Measurements from ENCODE around the gene MCOLN1. TPM values are rescaled to one million over a fixed set of nuclear protein-coding genes. Genes with fewer than 3 reads are reported as not detected.
"Not testable (repeated sequence)": the region's sequence is repeated elsewhere in the genome, so short reads cannot be mapped to it uniquely, and the experiment has no call there.

MCOLN1 gene
- total and polyA plus RNA-seq, 2 of the 4 experiments (the other 2 are of a cell fraction), result 3.4 to 19.6 TPM

DNA sequence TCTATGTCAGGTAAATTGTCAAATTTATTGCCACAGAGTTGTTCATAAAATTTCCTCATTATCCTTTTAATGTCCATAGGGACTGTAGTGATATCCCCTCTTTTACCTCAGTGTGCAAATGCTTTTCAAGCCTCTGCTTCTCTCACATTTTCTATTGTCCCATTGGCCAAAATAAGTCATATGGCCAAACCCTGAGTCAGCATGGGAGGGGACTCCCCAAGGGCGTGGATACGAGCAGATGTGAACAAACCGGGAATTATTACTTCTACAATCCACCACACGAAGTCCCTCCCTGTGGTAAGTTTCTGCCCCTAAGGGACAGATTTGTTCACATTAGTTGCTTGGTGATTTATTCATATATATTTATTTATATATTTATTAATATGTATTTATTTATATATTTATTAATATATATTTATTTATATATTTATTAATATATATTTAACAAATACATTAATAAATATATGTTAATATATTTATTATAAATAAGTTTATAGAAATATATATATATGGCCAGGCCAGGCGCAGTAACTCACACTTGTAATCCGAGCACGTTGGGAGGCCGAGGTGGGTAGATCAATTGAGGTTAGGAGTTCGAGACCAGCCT is 53.1 kb downstream of the MCOLN1 start:
- dilution Hi-C loops (cut with HindIII; ENCODE audit: low sequenced_read_pairs, unreplicated experiment) (no loop called here), in situ Hi-C loops (cut with MboI; ENCODE audit: low sequenced_read_pairs) (no loop called here), intact Hi-C loops (cut with micrococcal nuclease) (no loop called here)
- Histone ChIP-seq H3K9ac (ENCODE audit: low read depth, low read length) (no peak overlapping the region), H3K9me1 (ENCODE audit: insufficient read depth, low read length) (no peaks in the 10 kb centered on the region), H3K4me1 (ENCODE audit: control insufficient read depth, insufficient read depth, low read length) (no peaks in the 10 kb centered on the region), H3K18ac (ENCODE audit: low read depth, low read length) (no peak overlapping the region), H3K79me1 (ENCODE audit: low read depth in 1 of 2, low read length in 2 of 2) (no peaks in the 10 kb centered on the region), H2BK15ac (ENCODE audit: low read depth, low read length) (no peak overlapping the region), H2AK5ac (ENCODE audit: low read depth, low read length) (no peak overlapping the region), H2BK120ac (ENCODE audit: low read depth, low read length) (no peak overlapping the region), H3K4me3 (ENCODE audit: insufficient read depth, low read depth, low read length) (no peak overlapping the region), H4K91ac (ENCODE audit: insufficient read depth, low read depth, low read length) (no peak overlapping the region), H4K5ac (ENCODE audit: low read depth, low read length) (no peak overlapping the region), H3K27me3 (ENCODE audit: control insufficient read depth, insufficient read depth, low read length) (peaks cover 3% of the 10 kb centered on the region), H2BK5ac (ENCODE audit: low read depth, low read length, poor library complexity, severe bottlenecking) (no peak overlapping the region), H2AFZ (replicated peaks; ENCODE audit: low read length, poor library complexity) (no peak overlapping the region), H3K56ac (ENCODE audit: extremely low read depth, insufficient read depth, low read length) (no peak overlapping the region), H3K9me3 (ENCODE audit: control insufficient read depth, insufficient read depth, low read length) (no peaks in the 10 kb centered on the region), H3K4ac (ENCODE audit: low read depth, low read length) (no peak overlapping the region), H3K14ac (replicated peaks; ENCODE audit: low read depth, low read length) (no peak overlapping the region), H3K4me2 (ENCODE audit: low read depth, low read length) (no peak overlapping the region), H3K23ac (ENCODE audit: low read depth, low read length) (no peak overlapping the region), H2AK9ac (replicated peaks; ENCODE audit: low read depth, low read length, poor library complexity) (no peak overlapping the region), H2BK20ac (ENCODE audit: low read depth, low read length) (no peak overlapping the region), H4K20me1 (ENCODE audit: insufficient read depth, low read length) (no peaks in the 10 kb centered on the region), H4K8ac (ENCODE audit: low read depth in 2 of 2, low read length in 2 of 2) (no peak overlapping the region), H3K27ac (ENCODE audit: insufficient read depth, low read length) (no peak overlapping the region), H3K36me3 (ENCODE audit: control insufficient read depth, insufficient read depth, low read length) (no peaks in the 10 kb centered on the region)
- ChIA-PET POLR2A (ENCODE audit: unreplicated experiment) (no interaction called here), CTCF (no interaction called here)
- DNase-seq (no peak), ATAC-seq (ENCODE audit: low read depth) (no peak)
- TF ChIP-seq MAFK (IDR thresholded peaks at IDR 0.05; ENCODE audit: low read depth, low read length) (peak; percentile 21; the same call in 1 of the 2 replicates), MXI1 (IDR thresholded peaks at IDR 0.05; ENCODE audit: borderline replicate concordance, low read depth, low read length) (no peak), USF2 (IDR thresholded peaks at IDR 0.05; ENCODE audit: low read depth, low read length) (peak; percentile 41; the same call in 1 of the 2 replicates)
- TF ChIP-seq, protein P1, sequence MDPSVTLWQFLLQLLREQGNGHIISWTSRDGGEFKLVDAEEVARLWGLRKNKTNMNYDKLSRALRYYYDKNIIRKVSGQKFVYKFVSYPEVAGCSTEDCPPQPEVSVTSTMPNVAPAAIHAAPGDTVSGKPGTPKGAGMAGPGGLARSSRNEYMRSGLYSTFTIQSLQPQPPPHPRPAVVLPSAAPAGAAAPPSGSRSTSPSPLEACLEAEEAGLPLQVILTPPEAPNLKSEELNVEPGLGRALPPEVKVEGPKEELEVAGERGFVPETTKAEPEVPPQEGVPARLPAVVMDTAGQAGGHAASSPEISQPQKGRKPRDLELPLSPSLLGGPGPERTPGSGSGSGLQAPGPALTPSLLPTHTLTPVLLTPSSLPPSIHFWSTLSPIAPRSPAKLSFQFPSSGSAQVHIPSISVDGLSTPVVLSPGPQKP (IDR thresholded peaks at IDR 0.05; ENCODE audit: borderline replicate concordance, low read depth, low read length), result no peak
- WGBS, 2 experiments (ENCODE audit: extremely low coverage in 2 of 2, insufficient read length in 1 of 2), result no CpG with 5 or more reads among the region's 9 CpGs
- BruUV-seq (replicated peaks), result no TSS peak

DNA sequence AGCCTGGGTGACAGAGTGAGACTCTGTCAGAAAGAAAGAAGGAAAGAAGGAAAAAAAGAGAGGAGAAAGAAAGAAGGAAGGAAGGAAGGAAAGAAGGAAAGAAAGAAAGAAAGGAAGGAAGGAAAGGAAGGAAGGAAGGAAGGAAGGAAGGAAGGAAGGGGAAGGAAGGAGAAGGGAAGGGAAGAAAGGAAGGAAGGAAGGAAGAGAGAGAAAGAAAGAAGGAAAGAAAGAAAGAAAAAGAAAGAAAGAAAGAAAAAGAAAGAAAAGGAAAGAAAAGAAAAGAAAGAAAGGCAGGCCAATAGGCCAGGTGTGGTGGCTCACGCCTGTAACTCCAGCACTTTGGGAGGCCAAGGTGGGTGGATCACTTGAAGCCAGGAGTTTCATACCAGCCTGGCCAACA is 55.0 kb downstream of the MCOLN1 start:
- H3K4me1 ChIP-seq (ENCODE audit: control insufficient read depth, insufficient read depth, low read length); dilution Hi-C loops (cut with HindIII; ENCODE audit: low sequenced_read_pairs, unreplicated experiment); BruUV-seq (replicated peaks); H2AFZ ChIP-seq (replicated peaks; ENCODE audit: low read length, poor library complexity); H3K36me3 ChIP-seq (ENCODE audit: control insufficient read depth, insufficient read depth, low read length); H3K56ac ChIP-seq (ENCODE audit: extremely low read depth, insufficient read depth, low read length); H4K91ac ChIP-seq (ENCODE audit: insufficient read depth, low read depth, low read length); in situ Hi-C loops (cut with MboI; ENCODE audit: low sequenced_read_pairs); ATAC-seq (ENCODE audit: low read depth); H3K4ac ChIP-seq (ENCODE audit: low read depth, low read length); H2BK20ac ChIP-seq (ENCODE audit: low read depth, low read length); H2AK9ac ChIP-seq (replicated peaks; ENCODE audit: low read depth, low read length, poor library complexity); H3K4me3 ChIP-seq (ENCODE audit: insufficient read depth, low read depth, low read length); DNase-seq; H2BK120ac ChIP-seq (ENCODE audit: low read depth, low read length); H3K27me3 ChIP-seq (ENCODE audit: control insufficient read depth, insufficient read depth, low read length); H3K79me1 ChIP-seq (ENCODE audit: low read depth in 1 of 2, low read length in 2 of 2); H3K9me3 ChIP-seq (ENCODE audit: control insufficient read depth, insufficient read depth, low read length); intact Hi-C loops (cut with micrococcal nuclease); H4K5ac ChIP-seq (ENCODE audit: low read depth, low read length); POLR2A ChIA-PET (ENCODE audit: unreplicated experiment); H2BK15ac ChIP-seq (ENCODE audit: low read depth, low read length); H2BK5ac ChIP-seq (ENCODE audit: low read depth, low read length, poor library complexity, severe bottlenecking); H4K20me1 ChIP-seq (ENCODE audit: insufficient read depth, low read length); H2AK5ac ChIP-seq (ENCODE audit: low read depth, low read length); H3K4me2 ChIP-seq (ENCODE audit: low read depth, low read length); H3K9me1 ChIP-seq (ENCODE audit: insufficient read depth, low read length); H4K8ac ChIP-seq (ENCODE audit: low read depth in 2 of 2, low read length in 2 of 2); H3K23ac ChIP-seq (ENCODE audit: low read depth, low read length); H3K9ac ChIP-seq (ENCODE audit: low read depth, low read length); H3K14ac ChIP-seq (replicated peaks; ENCODE audit: low read depth, low read length); H3K27ac ChIP-seq (ENCODE audit: insufficient read depth, low read length); H3K18ac ChIP-seq (ENCODE audit: low read depth, low read length): not testable (repeated sequence)
- CTCF ChIA-PET, result interaction anchor here (2.8 kb wide), 1 partner anchor 9 kb away, joined by 10 read pairs; no protein-coding TSS in a partner anchor
- WGBS, 2 experiments (ENCODE audit: extremely low coverage in 2 of 2, insufficient read length in 1 of 2), result no CpG with 5 or more reads among the region's 1 CpG

Data from IMR-90 (cell line).